Measurements from ENCODE around the gene CEP290.

GRCh38 chr12:88132392-88132791 lies 9.5 kb downstream of the CEP290 start:
- TF ChIP-seq POLR2AphosphoS5 (IDR thresholded peaks at IDR 0.05) (no peak), CTCF (IDR thresholded peaks at IDR 0.05; ENCODE audit: poor library complexity, severe bottlenecking) (no peak), REST (IDR thresholded peaks at IDR 0.05; ENCODE audit: borderline replicate concordance) (no peak), EZH2 (IDR thresholded peaks at IDR 0.05; ENCODE audit: borderline replicate concordance, insufficient read depth, low read length, poor library complexity, severe bottlenecking) (no peak)

Data from neural cell (in vitro differentiated cells).